ENCODE data around the gene REG4.

The REG4 gene

GRCh38 chr1:119758584-119758983 is 52.7 kb downstream of the REG4 start:
- no peak for TF ChIP-seq POLR2A (IDR thresholded peaks at IDR 0.05; ENCODE audit: low read depth, low read length)
- TF ChIP-seq SPI1 (IDR thresholded peaks at IDR 0.05; ENCODE audit: low read depth, low read length), result no peak
- TF ChIP-seq TAF1 (IDR thresholded peaks at IDR 0.05; ENCODE audit: low read depth, low read length), result no peak
- TF ChIP-seq PAX5 (IDR thresholded peaks at IDR 0.05; ENCODE audit: insufficient read depth, low read length, severe bottlenecking), result no peak
- no peak for TF ChIP-seq POU2F2 (IDR thresholded peaks at IDR 0.05; ENCODE audit: low read depth, low read length)
- TF ChIP-seq POLR2AphosphoS5 (IDR thresholded peaks at IDR 0.05; ENCODE audit: low read depth, low read length), result no peak
- DNase-seq (ENCODE audit: insufficient read length, low spot score) (no peak), FAIRE-seq (no peak)

- TF ChIP-seq PAX5 (IDR thresholded peaks at IDR 0.05; ENCODE audit: insufficient read depth, low read length, severe bottlenecking) (no peak), SPI1 (IDR thresholded peaks at IDR 0.05; ENCODE audit: low read depth, low read length) (no peak), TAF1 (IDR thresholded peaks at IDR 0.05; ENCODE audit: low read depth, low read length) (no peak), POLR2AphosphoS5 (IDR thresholded peaks at IDR 0.05; ENCODE audit: low read depth, low read length) (no peak)
- FAIRE-seq (no peak), DNase-seq (ENCODE audit: insufficient read length, low spot score) (no peak)
Measured at GRCh38 chr1:119752592-119752991, 58.7 kb downstream of the REG4 start.

GRCh38 chr1:119748040-119748439 is 63.2 kb downstream of the REG4 start:
- no peak for FAIRE-seq
- TF ChIP-seq SPI1 (IDR thresholded peaks at IDR 0.05; ENCODE audit: low read depth, low read length), result no peak
- TF ChIP-seq POLR2A (IDR thresholded peaks at IDR 0.05; ENCODE audit: low read depth, low read length), result no peak
- TF ChIP-seq POLR2AphosphoS5 (IDR thresholded peaks at IDR 0.05; ENCODE audit: low read depth, low read length), result no peak
- TF ChIP-seq TAF1 (IDR thresholded peaks at IDR 0.05; ENCODE audit: low read depth, low read length), result no peak
- no peak for TF ChIP-seq POU2F2 (IDR thresholded peaks at IDR 0.05; ENCODE audit: low read depth, low read length)
- no peak for TF ChIP-seq PAX5 (IDR thresholded peaks at IDR 0.05; ENCODE audit: insufficient read depth, low read length, severe bottlenecking)

GRCh38 chr1:119747451-119747850 is 63.8 kb downstream of the REG4 start:
- TF ChIP-seq POLR2AphosphoS5 (IDR thresholded peaks at IDR 0.05; ENCODE audit: low read depth, low read length), result no peak
- TF ChIP-seq POLR2A (IDR thresholded peaks at IDR 0.05; ENCODE audit: low read depth, low read length), result no peak
- no peak for TF ChIP-seq TAF1 (IDR thresholded peaks at IDR 0.05; ENCODE audit: low read depth, low read length)
- TF ChIP-seq SPI1 (IDR thresholded peaks at IDR 0.05; ENCODE audit: low read depth, low read length), result no peak
- no peak for TF ChIP-seq PAX5 (IDR thresholded peaks at IDR 0.05; ENCODE audit: insufficient read depth, low read length, severe bottlenecking)
- DNase-seq (ENCODE audit: insufficient read length, low spot score) (no peak), FAIRE-seq (no peak)

More at GRCh38 chr1:119748040-119748439, 63.2 kb downstream of the REG4 start:
- DNase-seq (ENCODE audit: insufficient read length, low spot score), result no peak

GRCh38 chr1:119745034-119745433 is 66.2 kb downstream of the REG4 start:
- no peak for TF ChIP-seq POLR2AphosphoS5 (IDR thresholded peaks at IDR 0.05; ENCODE audit: low read depth, low read length)
- TF ChIP-seq SPI1 (IDR thresholded peaks at IDR 0.05; ENCODE audit: low read depth, low read length), result no peak
- FAIRE-seq (no peak), DNase-seq (ENCODE audit: insufficient read length, low spot score) (no peak)

- no peak for TF ChIP-seq POLR2A (IDR thresholded peaks at IDR 0.05; ENCODE audit: low read depth, low read length)
- no peak for TF ChIP-seq POLR2AphosphoS5 (IDR thresholded peaks at IDR 0.05; ENCODE audit: low read depth, low read length)
- TF ChIP-seq POU2F2 (IDR thresholded peaks at IDR 0.05; ENCODE audit: low read depth, low read length), result no peak
- no peak for TF ChIP-seq PAX5 (IDR thresholded peaks at IDR 0.05; ENCODE audit: insufficient read depth, low read length, severe bottlenecking)
- TF ChIP-seq SPI1 (IDR thresholded peaks at IDR 0.05; ENCODE audit: low read depth, low read length), result no peak
- no peak for TF ChIP-seq TAF1 (IDR thresholded peaks at IDR 0.05; ENCODE audit: low read depth, low read length)
- FAIRE-seq (no peak), DNase-seq (ENCODE audit: insufficient read length, low spot score) (no peak)
Measured at GRCh38 chr1:119744598-119744942, 66.7 kb downstream of the REG4 start.
